Measurements from ENCODE around the gene RFX2.
"Not testable (repeated sequence)": the region's sequence is repeated elsewhere in the genome, so short reads cannot be mapped to it uniquely, and the experiment has no call there.

The RFX2 gene

GRCh38 chr19:5966941-5967340, 143.4 kb downstream of the RFX2 start:
- no peak for DNase-seq

GRCh38 chr19:5966215-5966614, 144.1 kb downstream of the RFX2 start:
- DNase-seq = no peak

- no peak for DNase-seq
Measured at GRCh38 chr19:5964816-5965565, 145.3 kb downstream of the RFX2 start.

- DNase-seq = no peak
Measured at GRCh38 chr19:5963855-5964254, 146.4 kb downstream of the RFX2 start.

- DNase-seq = not testable (repeated sequence)
Measured at GRCh38 chr19:5963259-5963658, 147.0 kb downstream of the RFX2 start.

GRCh38 chr19:5961969-5962945, 148.0 kb downstream of the RFX2 start:
- DNase-seq = peak; percentile 59

GRCh38 chr19:5961641-5961968, 148.7 kb downstream of the RFX2 start:
- DNase-seq = not testable (repeated sequence)

GRCh38 chr19:5960005-5961001, 150.0 kb downstream of the RFX2 start:
- DNase-seq = no peak

GRCh38 chr19:5959260-5960004, 150.9 kb downstream of the RFX2 start:
- DNase-seq = no peak

- DNase-seq = no peak
Measured at GRCh38 chr19:5958851-5959122, 151.5 kb downstream of the RFX2 start.

GRCh38 chr19:5958074-5958850, 152.0 kb downstream of the RFX2 start:
- no peak for DNase-seq

- DNase-seq = no peak
Measured at GRCh38 chr19:5957170-5957569, 153.1 kb downstream of the RFX2 start.

GRCh38 chr19:5956728-5957127, 153.6 kb downstream of the RFX2 start:
- DNase-seq = no peak

GRCh38 chr19:5956323-5956722, 154.0 kb downstream of the RFX2 start:
- DNase-seq = no peak

GRCh38 chr19:5955636-5955935, 154.7 kb downstream of the RFX2 start:
- no peak for DNase-seq

- DNase-seq = no peak
Measured at GRCh38 chr19:5954293-5954692, 156.0 kb downstream of the RFX2 start.

GRCh38 chr19:5953680-5954213, 156.6 kb downstream of the RFX2 start:
- no peak for DNase-seq

GRCh38 chr19:5953030-5953589, 157.2 kb downstream of the RFX2 start:
- no peak for DNase-seq

- no peak for DNase-seq
Measured at GRCh38 chr19:5952193-5953029, 157.9 kb downstream of the RFX2 start.

GRCh38 chr19:5951338-5951861, 158.9 kb downstream of the RFX2 start:
- no peak for DNase-seq
